Body of pancreas (tissue), 4 donors: Measurements from ENCODE around the gene FHOD3. TPM values are rescaled to one million over a fixed set of nuclear protein-coding genes. Genes with fewer than 3 reads are reported as not detected.

ENCODE experiments used
- ATAC-seq: fragments of 150-250 bp; one replicate; pipeline ENCODE4 v1.9.1; 2016
- DNase-seq, 4 donors: peaks; one replicate each; pipeline ENCODE4 v3.0.0-alpha.2; 2019
- H3K27ac ChIP-seq, 4 donors: fragments of 200-600 bp; sonication (generic); 1 replicate in 3 of 4; 2 replicates in 1 of 4; pipeline versions ENCODE4 v1.5.1 to v1.6.1; 2016 to 2019; ENCODE audit warnings: mild to moderate bottlenecking in 1 of 4, mixed read lengths in 1 of 4, moderate library complexity in 1 of 4
- H3K27me3 ChIP-seq, 2 donors: fragments of 200-600 bp; sonication (generic); one replicate each; pipeline ENCODE4 v1.6.0; 2016; ENCODE audit warnings: mild to moderate bottlenecking in 1 of 2
- H3K36me3 ChIP-seq, 2 donors: fragments of 200-600 bp; sonication (generic); replicated peaks in 1 of 2; 2 replicates each; pipeline ENCODE4 v1.5.1; 2016; ENCODE audit warnings: low read depth in 2 of 2; ENCODE audit not compliant: insufficient read depth in 1 of 2
- H3K4me1 ChIP-seq: fragments of 200-600 bp; sonication (generic); one replicate; pipeline ENCODE4 v1.6.0; 2016
- H3K4me3 ChIP-seq, 2 donors: fragments of 200-600 bp; sonication (generic); 1 replicate in 1 of 2; 2 replicates in 1 of 2; pipeline ENCODE4 v1.5.1; 2016 to 2019
- H3K9me3 ChIP-seq, 3 donors: fragments of 200-600 bp; sonication (generic); 1 replicate in 2 of 3; 2 replicates in 1 of 3; pipeline ENCODE4 v1.5.1; 2016
- CTCF ChIP-seq, 7 experiments: fragments of 450-650 bp in 4 of 7; fragments of 200-600 bp in 3 of 7; sonication (generic) in 3 of 7; IDR thresholded peaks; one replicate each; pipeline ENCODE4 v1.5.1; 2016 to 2019; ENCODE audit warnings: antibody characterized with exemption in 7 of 7
- POLR2A ChIP-seq, 3 donors: fragments of 450-650 bp; IDR thresholded peaks; one replicate each; pipeline ENCODE4 v1.6.1; 2016; ENCODE audit warnings: antibody characterized with exemption in 3 of 3, mild to moderate bottlenecking in 2 of 3
- WGBS, 2 donors: methylation state at CpG; one replicate each; pipeline ENCODE4 v1.1.5; 2017; 5-methylcytosine and 5-hydroxymethylcytosine counted together
- intact Hi-C: fragments of 100-400 bp; cut with DNase I; formaldehyde crosslinking; loops from one replicate; pipeline ENCODE4 v1.15.1; 2023
- total RNA-seq, 2 donors: library from RNA; depleted of rRNA; stranded (reverse); fragments of >200 nt; gene quantifications; one replicate each; pipeline ENCODE4 v1.1.0, GENCODE V29; 2016

The FHOD3 gene
- total RNA-seq, 2 donors from 2014 or later = 0.52 to 2.0 TPM

- no peak for DNase-seq
- H3K36me3 ChIP-seq = no peaks in the 10 kb centered on the region
- intact Hi-C loops = no loop called here
- TF ChIP-seq POLR2A (IDR thresholded peaks at IDR 0.05) (no peak), CTCF (IDR thresholded peaks at IDR 0.05) (no peak)
- no peak for ATAC-seq
- H3K27me3 ChIP-seq = no peaks in the 10 kb centered on the region
- no peak overlapping the region for H3K27ac ChIP-seq
- no peaks in the 10 kb centered on the region for H3K9me3 ChIP-seq
- no peak overlapping the region for H3K4me3 ChIP-seq
- no peaks in the 10 kb centered on the region for H3K4me1 ChIP-seq
Observed at GRCh38 chr18:36288689-36289088, 8.8 kb upstream of the FHOD3 start.

GRCh38 chr18:36294031-36294430, 3.5 kb upstream of the FHOD3 start:
- TF ChIP-seq CTCF (IDR thresholded peaks at IDR 0.05) (no peak), POLR2A (IDR thresholded peaks at IDR 0.05) (no peak)
- H3K27me3 ChIP-seq = no peaks in the 10 kb centered on the region
- H3K36me3 ChIP-seq = no peaks in the 10 kb centered on the region
- no peak for ATAC-seq
- H3K27ac ChIP-seq = no peak overlapping the region
- H3K4me1 ChIP-seq = peaks cover 18% of the 10 kb centered on the region
- H3K9me3 ChIP-seq = no peaks in the 10 kb centered on the region
- 68 to 77% methylated on average over 1 of the region's 1 CpG for WGBS, 2 donors
- no peak overlapping the region for H3K4me3 ChIP-seq
- no peak for DNase-seq
- intact Hi-C loops = no loop called here

- WGBS, 2 donors = 90 to 93% methylated on average over 1 of the region's 1 CpG
- H3K4me3 ChIP-seq = no peak overlapping the region
- TF ChIP-seq CTCF (IDR thresholded peaks at IDR 0.05) = no peak
- no peak for TF ChIP-seq POLR2A (IDR thresholded peaks at IDR 0.05)
- peaks cover 18% of the 10 kb centered on the region for H3K4me1 ChIP-seq
- no peaks in the 10 kb centered on the region for H3K27me3 ChIP-seq
- ATAC-seq = no peak
- intact Hi-C loops = no loop called here
- no peak overlapping the region for H3K27ac ChIP-seq
- no peak for DNase-seq
- no peaks in the 10 kb centered on the region for H3K36me3 ChIP-seq
- H3K9me3 ChIP-seq = no peaks in the 10 kb centered on the region
Observed at GRCh38 chr18:36295214-36295613, 2.3 kb upstream of the FHOD3 start.

- H3K4me3 ChIP-seq = no peak overlapping the region
- TF ChIP-seq POLR2A (IDR thresholded peaks at IDR 0.05) (no peak), CTCF (IDR thresholded peaks at IDR 0.05) (no peak)
- WGBS, 2 donors = 34 to 38% methylated on average over 20 to 21 of the region's 21 CpGs
- no peaks in the 10 kb centered on the region for H3K9me3 ChIP-seq
- peaks cover 18% of the 10 kb centered on the region for H3K4me1 ChIP-seq
- H3K27me3 ChIP-seq = no peaks in the 10 kb centered on the region
- no peak for ATAC-seq
- intact Hi-C loops = no loop called here
- H3K27ac ChIP-seq = no peak overlapping the region
- DNase-seq = peak in 1 of 4 donors; percentile 48
- H3K36me3 ChIP-seq = no peaks in the 10 kb centered on the region
Observed at GRCh38 chr18:36295880-36296301, 1.6 kb upstream of the FHOD3 start.

GRCh38 chr18:36296650-36297416, 680 bp upstream of the FHOD3 start:
- WGBS, 2 donors = 0 to 1% methylated on average over 22 to 47 of the region's 47 CpGs
- Histone ChIP-seq H3K27me3 (no peaks in the 10 kb centered on the region), H3K9me3 (no peaks in the 10 kb centered on the region), H3K27ac (peak overlapping the region in 2 of 4 donors; percentile 26 to 38), H3K4me3 (peak overlapping the region in 1 of 2 donors; percentile 24), H3K36me3 (no peaks in the 10 kb centered on the region), H3K4me1 (peaks cover 18% of the 10 kb centered on the region)
- intact Hi-C loops = no loop called here
- ATAC-seq = peak; percentile 52
- peak; percentile 53 to 59 (median 58) for DNase-seq
- peak in 4 of 7 experiments; percentile 16 to 41 (median 33) for TF ChIP-seq CTCF (IDR thresholded peaks at IDR 0.05)
- TF ChIP-seq POLR2A (IDR thresholded peaks at IDR 0.05) = no peak
